Vagina (tissue), 2 donors: ENCODE measurements around the gene NRG3.

Experiments used
- CTCF ChIP-seq, 3 experiments: fragments of 450-650 bp in 2 of 3; fragments of 200-600 bp in 1 of 3; sonication (generic) in 1 of 3; IDR thresholded peaks; one replicate each; pipeline ENCODE4 v1.5.1; 2017 to 2019; ENCODE audit warnings: antibody characterized with exemption in 3 of 3, mild to moderate bottlenecking in 2 of 3, moderate library complexity in 2 of 3
- POLR2A ChIP-seq, 2 donors: fragments of 450-650 bp; IDR thresholded peaks; one replicate each; pipeline ENCODE4 v1.6.1; 2017; ENCODE audit warnings: antibody characterized with exemption in 2 of 2, mild to moderate bottlenecking in 2 of 2, moderate library complexity in 2 of 2

GRCh38 chr10:82683945-82684344 lies 809.0 kb downstream of the NRG3 start:
- TF ChIP-seq CTCF (IDR thresholded peaks at IDR 0.05) (no peak), POLR2A (IDR thresholded peaks at IDR 0.05) (no peak)
